Measurements from ENCODE around the gene SMPD3.
A peak's percentile ranks its signal among the peaks of the same experiment; 100 is the strongest.

GRCh38 chr16:68362947-68363657 is 85.2 kb downstream of the SMPD3 start:
- TF ChIP-seq MAFK (IDR thresholded peaks at IDR 0.05; ENCODE audit: low read depth, low read length) (no peak), CTCF (IDR thresholded peaks at IDR 0.05; ENCODE audit: control extremely low read depth in 1 of 3, insufficient read depth in 1 of 3, low read depth in 1 of 3, low read length in 3 of 3) (no peak), EZH2 (IDR thresholded peaks at IDR 0.05; ENCODE audit: low read depth, low read length, severe bottlenecking) (no peak), POLR2A (IDR thresholded peaks at IDR 0.05; ENCODE audit: control extremely low read depth in 1 of 2, low read depth in 2 of 2, low read length in 2 of 2) (no peak), SIN3A (conservative IDR thresholded peaks at IDR 0.05 in 1 of 2, IDR thresholded peaks at IDR 0.05 in 1 of 2; ENCODE audit: low read depth in 1 of 2, low read length in 2 of 2) (no peak), GABPA (IDR thresholded peaks at IDR 0.05; ENCODE audit: borderline replicate concordance, insufficient read depth, low read length) (0 out of 2 replicates have a peak, but pooled peaks have one; percentile 38), EP300 (IDR thresholded peaks at IDR 0.05; ENCODE audit: borderline replicate concordance in 1 of 2, low read depth in 2 of 2, low read length in 2 of 2) (no peak), POLR2AphosphoS5 (IDR thresholded peaks at IDR 0.05; ENCODE audit: low read depth, low read length) (no peak), BRCA1 (IDR thresholded peaks at IDR 0.05; ENCODE audit: low read depth, low read length) (no peak)
